Ovary (tissue), 3 donors: Measurements from ENCODE around the gene BCL3.

Experiments
- EP300 ChIP-seq: sonication (generic); formaldehyde crosslinking; IDR thresholded peaks from one replicate; pipeline ENCODE4 v1.6.1; 2017; ENCODE audit warnings: antibody characterized with exemption
- POLR2A ChIP-seq: fragments of 450-650 bp; IDR thresholded peaks from one replicate; pipeline ENCODE4 v1.6.1; 2017; ENCODE audit warnings: antibody characterized with exemption, mild to moderate bottlenecking, moderate library complexity
- TF ChIP-seq, protein P1 (sequence below), 3 donors: fragments of 450-650 bp in 2 of 3; fragments of 200-600 bp in 1 of 3; IDR thresholded peaks; one replicate each; pipeline versions ENCODE4 v1.5.1 to v1.8.0; 2016 to 2022; ENCODE audit warnings: antibody characterized with exemption in 3 of 3, mild to moderate bottlenecking in 1 of 3
- donor health status: DM: no; HTN: no; CAD: no.

DNA sequence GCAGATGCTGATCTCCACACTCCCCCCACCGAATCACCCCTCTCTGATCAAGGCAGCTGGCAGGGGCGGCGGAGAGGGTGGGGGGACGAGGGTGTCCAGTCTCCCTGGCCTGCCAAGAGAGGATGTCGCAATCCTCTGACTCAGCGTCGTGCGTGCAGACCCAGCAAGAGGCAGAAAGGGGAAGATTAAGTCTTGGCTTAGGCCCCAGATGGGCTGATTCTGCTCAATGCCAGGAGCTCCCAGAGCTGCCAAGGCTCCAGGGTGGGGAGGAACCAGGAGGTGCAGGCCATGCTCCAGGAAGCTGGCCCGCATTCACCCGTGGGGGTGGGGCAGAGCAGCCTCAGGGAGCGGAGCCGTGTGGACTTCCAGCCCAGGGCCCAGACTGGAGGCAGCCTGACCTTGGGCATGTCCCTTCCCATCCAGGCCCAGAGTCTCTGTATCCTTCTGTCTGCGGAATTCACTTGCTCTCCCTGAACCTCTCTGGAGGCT, 6.6 kb upstream of the BCL3 start:
- TF ChIP-seq, protein P1, sequence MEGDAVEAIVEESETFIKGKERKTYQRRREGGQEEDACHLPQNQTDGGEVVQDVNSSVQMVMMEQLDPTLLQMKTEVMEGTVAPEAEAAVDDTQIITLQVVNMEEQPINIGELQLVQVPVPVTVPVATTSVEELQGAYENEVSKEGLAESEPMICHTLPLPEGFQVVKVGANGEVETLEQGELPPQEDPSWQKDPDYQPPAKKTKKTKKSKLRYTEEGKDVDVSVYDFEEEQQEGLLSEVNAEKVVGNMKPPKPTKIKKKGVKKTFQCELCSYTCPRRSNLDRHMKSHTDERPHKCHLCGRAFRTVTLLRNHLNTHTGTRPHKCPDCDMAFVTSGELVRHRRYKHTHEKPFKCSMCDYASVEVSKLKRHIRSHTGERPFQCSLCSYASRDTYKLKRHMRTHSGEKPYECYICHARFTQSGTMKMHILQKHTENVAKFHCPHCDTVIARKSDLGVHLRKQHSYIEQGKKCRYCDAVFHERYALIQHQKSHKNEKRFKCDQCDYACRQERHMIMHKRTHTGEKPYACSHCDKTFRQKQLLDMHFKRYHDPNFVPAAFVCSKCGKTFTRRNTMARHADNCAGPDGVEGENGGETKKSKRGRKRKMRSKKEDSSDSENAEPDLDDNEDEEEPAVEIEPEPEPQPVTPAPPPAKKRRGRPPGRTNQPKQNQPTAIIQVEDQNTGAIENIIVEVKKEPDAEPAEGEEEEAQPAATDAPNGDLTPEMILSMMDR (IDR thresholded peaks at IDR 0.05) = no peak
- TF ChIP-seq POLR2A (no peak), EP300 (peak; percentile 95)
